CD4-positive, alpha-beta T cell treated with Interleukin-10 for 1 hour (primary cell): Measurements from ENCODE around the gene GPR26.

Experiments
- DNase-seq: peaks from one replicate; pipeline ENCODE4 v3.0.0-alpha.2; 2020

GPR26 gene

DNA sequence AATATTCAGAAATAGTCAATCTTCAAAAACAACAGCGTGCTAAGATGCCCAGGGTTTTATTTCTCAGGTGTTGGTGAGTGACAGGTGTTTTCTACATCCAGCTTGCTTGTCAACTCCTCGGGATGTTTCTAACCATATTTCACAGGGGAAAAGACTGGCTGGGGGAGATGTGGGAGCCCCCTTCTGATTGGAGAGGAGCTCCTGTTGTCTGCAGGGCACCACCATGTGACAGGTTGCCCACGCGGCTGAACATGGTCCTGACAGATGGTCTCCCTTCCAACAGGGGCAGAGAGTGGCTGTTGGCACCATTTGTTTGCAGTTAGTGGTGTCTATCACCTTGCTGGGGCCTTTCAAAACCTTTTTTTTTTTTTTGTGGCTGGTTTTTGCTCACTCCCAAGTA lies 16.5 kb upstream of the GPR26 start:
- DNase-seq, result no peak

DNA sequence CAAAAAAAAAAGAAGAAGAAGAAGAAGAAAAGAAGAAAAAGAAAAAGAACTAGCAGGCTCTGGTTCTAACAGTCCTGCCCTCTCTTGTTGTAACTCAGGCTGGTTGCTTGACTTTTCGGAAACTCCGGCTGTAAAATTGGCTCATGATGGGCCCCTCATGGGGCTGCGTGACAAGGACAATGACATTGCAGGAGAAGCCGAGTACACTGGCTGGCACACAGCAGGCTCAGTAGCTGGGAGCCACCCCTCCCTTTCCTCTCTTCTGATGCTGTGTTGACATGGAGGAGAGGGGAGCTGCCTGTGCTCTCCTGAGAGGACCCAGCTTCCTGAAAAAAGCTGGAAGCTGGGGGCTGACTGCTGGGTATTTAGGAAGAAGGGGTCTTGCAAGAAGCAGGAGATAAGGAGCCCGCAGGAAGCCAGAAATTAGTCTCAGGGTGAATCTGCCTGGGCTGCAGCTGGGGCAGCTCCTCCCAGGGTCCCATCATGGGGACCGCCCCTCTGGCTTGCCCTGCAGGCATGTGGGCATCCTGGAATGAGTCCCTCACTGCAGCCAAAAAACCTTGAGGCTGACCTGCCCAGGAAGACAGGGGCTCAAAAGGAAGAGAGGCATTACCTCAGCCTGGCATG lies 14.6 kb upstream of the GPR26 start:
- DNase-seq, result no peak

DNA sequence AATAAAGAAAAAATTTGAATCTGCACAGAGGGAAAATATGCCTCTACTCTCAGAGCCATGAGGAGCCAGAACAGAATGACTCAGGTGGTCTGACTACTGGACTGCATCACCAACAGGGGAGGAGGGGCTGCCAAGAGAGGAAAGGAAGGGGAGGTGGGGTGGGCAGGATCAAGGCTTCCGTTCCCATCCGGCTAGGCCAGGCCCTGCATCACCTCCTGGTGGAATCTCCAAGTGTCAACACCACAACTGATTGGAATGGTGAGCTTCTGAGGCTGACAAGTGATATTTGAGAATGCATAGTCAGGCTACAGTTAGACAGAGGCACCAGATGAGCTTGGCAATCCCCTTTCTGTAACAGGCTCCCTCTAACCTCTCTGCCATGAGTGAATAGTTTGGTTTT lies 10.4 kb upstream of the GPR26 start:
- no peak for DNase-seq

DNA sequence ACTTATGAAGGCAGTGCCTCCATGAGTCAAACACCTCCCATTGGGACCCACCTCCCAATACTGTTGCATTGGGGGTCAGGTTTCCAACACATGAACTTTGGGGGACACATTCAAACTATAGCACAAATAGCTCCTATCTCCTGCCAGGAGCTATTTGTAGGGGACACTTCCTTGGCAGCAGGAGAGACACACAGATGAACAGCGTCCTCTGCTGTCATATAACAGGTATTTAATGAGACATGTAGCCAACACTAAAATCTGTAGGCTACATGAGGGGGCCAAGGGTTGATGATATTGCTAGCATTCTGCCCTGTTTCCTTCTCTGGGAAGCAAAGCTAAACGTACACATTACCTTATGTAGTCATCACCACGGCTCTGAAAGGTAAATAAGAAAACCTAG lies 2.6 kb upstream of the GPR26 start:
- no peak for DNase-seq

DNA sequence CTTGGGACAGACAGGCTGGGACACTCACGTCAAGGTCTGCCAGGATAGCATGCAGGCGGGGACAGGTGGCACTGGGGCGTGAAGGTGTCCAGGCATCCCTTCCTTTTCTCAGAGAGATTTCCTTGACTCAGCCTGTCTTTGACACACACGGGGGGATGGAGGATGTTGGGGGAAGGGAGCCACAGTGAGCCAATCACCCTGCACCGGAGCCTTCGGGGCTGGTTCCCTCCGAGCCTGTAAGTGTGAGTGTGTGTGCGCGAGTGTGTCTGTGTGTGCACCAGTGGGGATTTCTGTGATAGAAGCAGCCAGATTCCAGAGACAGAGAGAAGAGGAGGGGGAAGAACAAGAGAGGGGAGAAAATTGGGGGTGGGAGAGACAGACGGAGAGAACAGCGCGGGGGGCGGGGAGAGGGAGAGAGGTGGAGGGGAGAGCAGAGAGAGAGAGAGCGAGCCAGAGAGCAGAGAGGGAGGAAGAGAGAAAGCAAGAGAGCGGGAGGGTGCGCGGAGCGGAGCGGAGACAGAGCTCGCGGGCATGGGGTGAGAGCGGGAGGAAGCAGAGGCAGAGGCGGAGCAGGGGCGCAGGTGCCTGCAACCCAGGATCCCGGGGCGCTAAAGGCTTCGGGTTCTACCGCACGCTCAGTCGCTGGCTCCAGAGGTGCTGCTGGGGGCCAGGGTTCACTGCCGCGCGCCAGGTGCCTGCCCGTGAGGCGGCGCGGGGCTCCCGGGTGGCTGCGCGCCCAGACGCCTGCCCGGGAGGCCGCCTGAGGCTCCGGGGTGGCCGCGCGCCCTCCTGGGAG lies 466 bp upstream of the GPR26 start:
- DNase-seq, result no peak

DNA sequence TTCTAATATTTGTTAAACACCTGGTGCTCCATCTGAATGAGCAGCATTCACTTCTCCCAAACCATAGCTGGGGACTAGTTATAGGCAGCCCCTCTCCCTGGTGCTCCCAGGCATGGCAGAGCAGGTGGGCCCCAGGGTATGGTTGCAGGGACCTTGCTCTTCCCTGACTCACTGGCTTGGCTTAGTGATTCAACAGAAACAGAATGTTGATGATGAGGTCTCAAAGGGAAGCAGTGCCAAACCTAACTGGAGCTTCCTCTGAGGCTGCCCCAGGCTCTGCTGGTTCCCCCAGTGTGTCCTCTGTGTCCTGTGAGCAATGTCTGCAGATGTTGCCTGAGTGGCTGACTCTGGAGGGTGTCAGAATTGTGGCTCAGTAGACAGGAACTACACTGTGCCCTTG lies 3.7 kb downstream of the GPR26 start:
- no peak for DNase-seq

DNA sequence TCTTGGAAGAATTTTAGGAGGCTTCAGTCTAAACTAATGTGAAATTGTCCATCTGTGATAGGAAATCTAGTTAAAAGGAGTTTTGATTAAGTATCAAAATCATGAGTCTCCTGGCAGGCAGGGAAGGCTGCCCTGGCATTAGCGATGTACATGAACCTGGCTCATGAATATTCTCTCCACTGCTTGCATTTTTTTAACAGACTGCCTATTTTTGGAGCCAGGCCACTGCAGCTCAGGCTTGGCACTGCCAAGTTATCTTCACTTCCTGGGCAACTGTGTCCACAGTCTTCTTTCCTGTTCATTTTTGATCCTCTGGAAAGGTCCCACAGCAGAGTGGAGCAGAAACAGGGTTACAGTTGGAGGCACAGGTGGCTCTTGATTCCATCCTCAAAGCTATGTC lies 7.0 kb downstream of the GPR26 start:
- no peak for DNase-seq

DNA sequence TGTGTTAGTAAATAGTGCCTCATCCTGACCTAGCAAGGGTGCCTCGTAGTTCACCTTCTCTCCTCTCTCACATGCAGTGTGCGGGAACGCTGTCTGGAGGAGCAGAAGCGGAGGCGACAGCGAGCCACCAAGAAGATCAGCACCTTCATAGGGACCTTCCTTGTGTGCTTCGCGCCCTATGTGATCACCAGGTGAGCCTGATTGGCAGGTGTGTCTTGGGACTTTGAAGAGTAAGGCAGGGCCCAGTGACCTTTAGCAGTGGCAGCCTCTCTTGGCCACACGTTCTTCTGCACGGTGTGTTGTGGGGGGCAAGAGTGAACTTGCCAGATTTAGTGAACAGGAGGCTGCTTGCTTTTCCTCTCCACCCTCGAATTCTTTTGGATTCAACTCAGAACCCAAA lies 8.6 kb downstream of the GPR26 start:
- no peak for DNase-seq

DNA sequence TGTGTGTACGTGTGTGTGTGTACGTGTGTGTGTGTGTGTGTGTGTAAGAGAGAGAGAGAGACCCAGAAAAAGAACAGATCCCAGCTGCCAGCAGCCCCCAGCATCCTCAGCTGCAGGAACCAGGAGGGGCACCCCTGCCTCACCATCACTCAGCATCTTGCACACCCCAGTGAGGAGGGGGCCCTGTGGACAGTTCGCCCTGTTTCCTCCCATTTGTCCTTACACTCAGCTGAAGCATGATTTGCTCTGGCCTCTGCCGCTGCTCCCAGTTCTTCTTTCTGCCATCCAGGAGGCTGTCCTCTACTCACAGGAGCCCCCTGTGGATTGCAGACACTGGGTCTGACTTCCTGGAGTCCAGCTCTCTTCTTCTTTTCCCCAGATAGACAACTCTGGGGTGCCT lies 9.7 kb downstream of the GPR26 start:
- DNase-seq, result no peak

DNA sequence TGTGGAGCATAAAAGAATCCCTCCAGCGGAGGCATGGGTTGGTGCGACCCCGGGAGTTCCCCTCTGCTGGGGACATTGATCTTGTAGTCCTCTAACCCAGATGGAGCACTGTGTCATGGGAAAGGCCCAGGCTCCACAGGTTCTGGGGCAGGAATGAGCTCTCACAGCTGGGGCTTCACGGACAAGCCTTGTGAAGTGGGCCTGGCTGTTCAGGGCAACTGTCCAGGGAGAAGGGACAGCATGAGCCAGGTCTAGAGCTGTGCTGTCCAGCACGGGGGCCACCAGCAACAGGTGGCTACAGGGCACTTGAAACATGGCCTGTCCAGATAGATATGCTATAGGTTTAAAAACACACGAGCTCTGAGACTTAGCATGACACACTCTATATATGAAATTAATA lies 11.4 kb downstream of the GPR26 start:
- no peak for DNase-seq

DNA sequence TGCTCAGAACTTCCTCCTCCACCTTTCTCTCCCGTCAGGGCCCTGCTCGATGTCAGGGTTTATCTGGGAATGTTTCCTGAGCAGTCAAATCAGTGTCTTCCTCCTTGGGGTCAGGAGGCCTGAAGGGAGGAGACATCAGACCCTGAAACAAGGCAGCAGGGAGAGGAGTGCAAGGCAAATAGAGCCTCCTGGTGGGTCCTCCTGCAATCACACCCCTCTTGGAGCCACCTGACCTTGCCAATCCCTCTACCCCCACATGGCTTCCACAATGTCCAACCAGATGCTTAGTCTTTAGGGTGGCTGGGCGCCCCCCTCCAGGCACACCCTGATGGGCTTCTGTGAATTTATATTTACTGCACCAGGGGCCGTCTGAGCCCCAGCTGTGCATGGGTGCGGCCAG lies 12.2 kb downstream of the GPR26 start:
- DNase-seq, result no peak

DNA sequence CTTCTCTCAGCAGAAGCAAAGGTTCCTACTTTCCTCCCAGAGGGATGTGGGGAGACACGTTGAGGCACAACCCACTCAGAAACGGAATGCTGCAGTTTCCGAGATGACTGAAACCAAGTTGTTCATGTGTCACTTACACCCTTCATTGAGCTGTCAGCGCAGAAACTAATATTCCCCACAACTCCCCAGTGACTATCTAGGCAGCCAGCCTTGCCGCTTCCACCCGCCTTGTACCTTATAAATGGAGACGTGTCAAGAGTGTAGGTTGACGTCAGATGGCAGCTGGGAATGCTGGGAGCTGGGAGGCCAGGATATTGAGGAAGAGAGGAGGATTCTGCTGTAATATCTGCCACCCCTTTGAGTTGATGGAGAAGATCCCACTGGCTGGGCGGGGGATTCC lies 15.1 kb downstream of the GPR26 start:
- no peak for DNase-seq

DNA sequence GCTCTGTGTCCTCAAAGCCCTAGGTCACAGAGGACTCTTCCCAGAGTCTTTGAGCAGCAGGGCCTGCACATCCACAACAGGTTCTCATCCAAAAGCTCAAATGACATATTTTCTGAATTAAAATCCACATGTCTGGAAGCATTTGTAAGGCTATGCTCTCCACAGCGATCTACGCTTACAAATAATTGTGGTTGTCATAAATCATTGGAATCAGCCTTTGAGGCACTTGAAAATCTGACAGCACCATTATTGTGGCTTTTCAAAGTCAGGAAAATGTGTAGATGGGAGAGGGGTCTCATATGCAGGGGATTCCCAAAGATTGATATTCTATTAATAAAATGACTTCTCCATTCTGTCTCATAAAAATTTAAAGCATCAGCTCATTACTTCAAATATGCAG lies 16.3 kb downstream of the GPR26 start:
- DNase-seq, result no peak

DNA sequence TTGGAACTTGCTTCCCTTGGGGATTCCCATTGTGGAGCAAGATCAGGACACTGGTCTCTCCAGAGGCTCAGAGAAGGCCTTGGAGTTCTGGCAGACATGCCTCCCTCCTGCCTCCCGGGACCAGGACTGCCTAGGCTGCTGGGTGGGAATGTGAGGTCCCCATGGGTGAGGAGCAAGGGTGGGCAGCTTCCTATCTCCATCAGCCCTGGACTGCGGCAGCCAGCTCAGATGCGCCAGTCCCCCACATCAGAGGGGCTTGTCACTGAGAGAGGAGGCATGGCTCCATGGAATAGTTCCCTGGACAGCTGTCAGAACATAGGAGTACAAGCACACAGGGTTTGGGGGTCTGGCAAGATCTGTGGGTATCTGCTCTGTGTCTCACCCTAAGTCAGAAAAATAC lies 17.3 kb downstream of the GPR26 start:
- DNase-seq, result no peak

DNA sequence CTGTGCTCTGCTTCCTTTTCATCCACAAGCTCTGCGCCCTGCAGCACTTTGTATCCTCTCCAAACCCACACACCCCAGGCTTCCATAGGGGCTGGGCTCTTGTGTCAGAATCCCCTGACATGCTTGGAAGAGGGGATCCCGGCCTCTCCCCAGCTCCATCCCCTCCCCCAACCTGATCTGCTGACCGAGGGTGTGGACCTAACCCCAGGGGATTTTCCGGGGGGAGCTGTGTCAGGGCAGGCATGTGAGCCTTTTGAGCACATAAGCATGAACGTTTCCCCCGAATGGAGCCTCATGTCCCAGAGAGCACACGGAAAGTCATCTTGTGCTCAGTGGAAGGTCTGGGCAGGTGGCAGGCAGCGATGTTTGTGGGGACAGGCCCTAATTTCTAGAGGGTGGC lies 17.7 kb downstream of the GPR26 start:
- DNase-seq, result no peak

DNA sequence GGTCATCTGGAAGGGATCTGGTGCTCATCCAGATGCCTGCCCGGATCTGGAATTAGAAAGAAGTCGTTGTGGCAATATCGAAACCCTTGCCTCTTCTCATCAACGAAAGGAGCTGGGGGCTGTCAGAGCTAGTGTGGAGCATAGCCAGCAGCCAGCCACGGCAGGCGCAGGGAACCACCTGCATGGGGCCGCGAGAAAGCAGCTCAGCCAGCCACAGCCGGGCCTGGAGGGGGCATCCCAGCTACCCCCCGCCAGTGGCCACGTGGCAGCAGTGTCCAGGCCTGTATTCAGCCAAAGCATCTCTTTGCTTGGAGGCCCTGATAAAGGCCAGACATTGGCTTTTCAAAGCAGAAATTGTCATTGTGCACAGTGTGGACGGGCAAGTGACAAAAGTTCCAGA lies 19.1 kb downstream of the GPR26 start:
- no peak for DNase-seq

DNA sequence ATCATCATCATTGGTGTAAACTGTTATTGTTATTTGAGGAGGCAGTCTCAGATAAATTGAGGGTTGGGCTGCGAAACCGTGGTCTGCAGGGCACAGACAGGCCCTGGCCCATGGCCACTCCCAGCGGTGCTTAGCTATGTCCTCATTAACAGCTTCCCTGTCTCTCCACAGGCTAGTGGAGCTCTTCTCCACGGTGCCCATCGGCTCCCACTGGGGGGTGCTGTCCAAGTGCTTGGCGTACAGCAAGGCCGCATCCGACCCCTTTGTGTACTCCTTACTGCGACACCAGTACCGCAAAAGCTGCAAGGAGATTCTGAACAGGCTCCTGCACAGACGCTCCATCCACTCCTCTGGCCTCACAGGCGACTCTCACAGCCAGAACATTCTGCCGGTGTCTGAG lies 21.6 kb downstream of the GPR26 start:
- DNase-seq, result no peak

DNA sequence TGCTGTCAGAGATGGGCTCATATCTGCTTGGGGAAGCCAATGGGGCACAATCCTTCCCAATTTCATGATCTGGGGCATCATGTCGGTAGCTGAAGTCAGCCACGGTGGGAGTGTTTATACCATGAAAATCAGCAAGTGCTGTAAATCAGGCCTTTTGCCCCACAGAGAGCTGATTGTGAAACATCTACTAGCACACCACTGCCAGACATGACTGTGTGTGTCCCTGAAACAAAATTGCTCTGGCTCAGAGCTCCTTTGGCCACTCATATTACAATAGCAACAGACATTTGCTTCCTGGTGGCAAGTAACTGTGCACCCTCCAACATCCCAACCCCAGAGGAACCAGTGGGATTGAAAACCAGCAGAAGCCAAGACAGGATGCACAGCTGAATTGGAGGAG lies 23.7 kb downstream of the GPR26 start:
- DNase-seq, result no peak

DNA sequence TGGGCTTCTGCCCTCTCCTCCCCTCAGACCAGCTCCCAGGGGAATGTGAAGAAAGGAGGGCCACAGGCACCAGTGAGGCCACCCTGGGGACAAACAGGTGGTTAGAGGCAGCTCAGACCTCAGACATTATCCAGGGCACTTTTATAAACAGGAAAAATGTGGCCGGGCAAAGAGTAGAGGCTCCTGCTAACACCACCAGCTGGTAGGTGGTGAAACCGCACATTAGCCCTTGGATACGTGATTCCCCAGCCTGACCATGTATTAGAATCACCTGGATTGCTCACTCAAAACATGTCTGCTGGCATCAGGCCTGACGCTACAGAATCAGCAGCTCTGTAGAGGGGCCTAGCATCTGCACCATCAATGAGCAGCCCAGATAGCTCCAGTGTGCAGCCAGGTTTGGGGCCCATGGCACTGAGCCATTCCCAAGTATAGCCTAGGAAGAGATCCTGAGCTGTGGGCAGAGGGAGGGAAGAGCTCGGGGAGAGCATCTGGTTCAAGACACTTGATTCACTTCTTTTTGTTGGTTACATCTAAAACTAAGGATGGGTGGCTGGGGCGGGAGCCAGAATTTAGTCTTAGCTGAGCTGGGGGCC lies 37.1 kb downstream of the GPR26 start:
- DNase-seq, result no peak

DNA sequence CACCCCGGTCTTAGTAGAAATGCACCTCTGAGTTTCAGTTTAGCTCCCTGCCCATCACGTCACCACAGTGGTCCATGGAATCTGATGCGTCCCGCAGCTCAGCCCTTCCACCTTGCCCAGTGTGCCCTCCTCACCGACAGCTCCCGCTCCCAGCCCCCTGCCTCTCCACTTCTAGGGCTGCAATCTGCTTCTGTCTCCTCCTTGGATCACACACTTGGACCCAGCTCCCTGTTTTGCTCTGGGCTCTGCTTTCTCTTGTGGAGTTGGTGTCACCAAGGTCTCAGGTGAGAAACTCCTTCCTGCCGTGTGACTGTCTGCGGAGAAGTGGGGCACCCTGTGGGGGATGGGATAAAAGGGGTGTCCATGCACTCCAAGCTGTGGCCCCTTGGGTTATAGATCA lies 37.9 kb downstream of the GPR26 start:
- DNase-seq, result no peak

DNA sequence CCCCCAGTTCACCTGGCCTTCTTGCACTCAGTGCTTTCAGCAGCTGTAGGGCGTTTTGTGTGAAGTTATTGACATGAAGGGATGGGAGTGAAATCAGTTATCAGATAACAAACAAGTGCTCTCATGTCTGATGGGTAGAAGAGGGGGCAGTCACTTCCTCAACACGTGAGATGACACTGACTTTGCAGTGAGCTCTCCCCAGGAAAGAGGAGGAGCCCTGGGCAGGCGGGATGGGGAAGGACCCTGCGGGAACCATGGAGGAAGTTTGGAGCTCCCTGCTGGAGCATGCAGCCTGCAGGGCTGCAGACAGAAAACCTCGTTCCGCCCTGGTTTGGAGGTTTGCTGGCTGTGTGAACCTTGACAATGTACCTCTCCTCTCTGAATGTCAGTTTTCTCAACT lies 38.7 kb downstream of the GPR26 start:
- no peak for DNase-seq

DNA sequence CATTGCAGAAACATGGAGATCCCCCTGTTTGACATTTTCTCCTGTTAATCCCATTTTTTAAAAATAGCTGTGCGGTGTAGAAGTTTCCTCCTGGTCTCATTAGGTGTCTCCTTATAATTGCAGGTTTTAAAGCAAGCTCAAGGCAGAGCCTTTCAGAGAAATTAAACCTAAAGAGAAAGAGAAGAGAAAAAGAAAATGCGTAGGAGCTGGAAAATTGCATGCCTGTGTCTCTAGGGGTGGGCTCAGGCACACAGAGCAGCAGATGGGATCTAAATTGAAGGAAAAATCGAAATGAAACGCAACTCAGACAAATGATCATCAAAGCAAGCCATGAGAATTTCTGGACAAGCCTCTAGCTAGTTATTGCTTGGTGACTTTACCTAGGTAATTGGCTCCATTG lies 40.1 kb downstream of the GPR26 start:
- no peak for DNase-seq

DNA sequence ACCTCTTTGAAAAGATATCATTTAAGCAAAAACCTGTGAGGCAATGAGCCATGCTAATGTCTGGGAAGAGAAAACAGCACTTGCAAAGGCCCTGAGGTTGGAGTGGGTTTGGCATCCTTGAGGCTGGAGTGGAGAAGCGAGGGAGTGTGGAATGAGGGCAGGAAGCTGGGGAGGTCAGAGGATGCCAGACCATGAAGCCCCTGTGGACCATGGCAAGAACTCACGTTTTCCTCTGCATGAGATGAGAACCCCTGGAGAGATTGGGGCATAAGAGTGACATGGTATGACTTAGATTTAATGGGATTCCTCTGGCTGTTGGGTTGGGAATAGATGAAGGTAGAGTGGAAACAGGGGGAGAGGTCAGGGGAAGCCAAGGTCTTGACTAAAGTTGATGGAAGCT lies 49.4 kb downstream of the GPR26 start:
- no peak for DNase-seq

DNA sequence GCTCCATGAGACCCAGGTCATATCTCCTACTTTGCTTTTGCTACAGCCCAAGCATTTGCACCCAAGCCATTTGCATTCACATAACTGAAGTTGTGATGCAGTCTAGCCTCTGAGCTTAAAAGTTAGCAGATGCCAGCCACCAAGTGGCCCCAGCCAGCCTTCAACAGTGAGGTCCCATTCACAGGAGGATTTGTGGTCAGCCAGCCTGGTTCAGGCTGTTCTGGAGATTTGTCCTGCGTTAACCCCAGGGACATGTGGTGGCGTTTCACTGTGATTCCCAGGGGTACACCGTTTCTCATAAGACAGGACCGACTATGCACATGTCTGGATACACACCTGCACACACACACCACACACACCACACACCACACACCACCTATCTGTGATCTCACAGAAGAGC lies 51.2 kb downstream of the GPR26 start:
- DNase-seq, result no peak
